IMR-90 (cell line): ENCODE data around the gene ZNF644.

Source experiments
- BHLHE40 ChIP-seq: fragments of 150-350 bp; IDR thresholded peaks from 2 replicates; pipeline ENCODE4 v1.6.1; 2016; ENCODE audit warnings: mild to moderate bottlenecking, low read depth, low read length
- CEBPB ChIP-seq: IDR thresholded peaks from 2 replicates; pipeline ENCODE4 v1.6.1; 2012; ENCODE audit warnings: low read depth, low read length, improper control_type of control experiment
- CTCF ChIP-seq: conservative IDR thresholded peaks from 2 replicates; pipeline ENCODE4 v1.5.1; 2012; ENCODE audit warnings: mild to moderate bottlenecking, low read depth, low read length, improper control_type of control experiment
- ELK1 ChIP-seq: fragments of 150-350 bp; IDR thresholded peaks from 2 replicates; pipeline ENCODE4 v1.6.1; 2016; ENCODE audit warnings: low read depth, mild to moderate bottlenecking, low read length, moderate library complexity, borderline replicate concordance
- FOS ChIP-seq: fragments of 150-350 bp; IDR thresholded peaks from 2 replicates; pipeline ENCODE4 v1.6.1; 2016; ENCODE audit warnings: low read depth, low read length
- MAFK ChIP-seq: IDR thresholded peaks from 2 replicates; pipeline ENCODE4 v1.6.1; 2012; ENCODE audit warnings: low read depth, low read length, improper control_type of control experiment
- MAZ ChIP-seq: IDR thresholded peaks from 2 replicates; pipeline ENCODE4 v1.6.1; 2012; ENCODE audit warnings: low read depth, mild to moderate bottlenecking, low read length, improper control_type of control experiment, moderate library complexity, borderline replicate concordance
- MXI1 ChIP-seq: IDR thresholded peaks from 2 replicates; pipeline ENCODE4 v1.6.1; 2012; ENCODE audit warnings: low read depth, mild to moderate bottlenecking, low read length, moderate library complexity, borderline replicate concordance
- NFE2L2 ChIP-seq: fragments of 150-350 bp; IDR thresholded peaks from 2 replicates; pipeline ENCODE4 v1.6.1; 2016; ENCODE audit warnings: low read depth, mild to moderate bottlenecking, low read length
- POLR2A ChIP-seq: IDR thresholded peaks from 2 replicates; pipeline ENCODE4 v1.6.1; 2012; ENCODE audit warnings: mild to moderate bottlenecking, low read depth, low read length
- RAD21 ChIP-seq: IDR thresholded peaks from 2 replicates; pipeline ENCODE4 v1.6.1; 2012; ENCODE audit warnings: low read length, improper control_type of control experiment
- RFX5 ChIP-seq: IDR thresholded peaks from 2 replicates; pipeline ENCODE4 v1.8.0; 2012; ENCODE audit warnings: low read depth, mild to moderate bottlenecking, low read length, moderate library complexity
- SMC3 ChIP-seq: fragments of 150-350 bp; IDR thresholded peaks from 2 replicates; pipeline ENCODE4 v1.6.1; 2016; ENCODE audit warnings: low read depth, mild to moderate bottlenecking, antibody characterized with exemption, low read length, moderate library complexity
- USF2 ChIP-seq: fragments of 150-350 bp; IDR thresholded peaks from 2 replicates; pipeline ENCODE4 v1.6.1; 2017; ENCODE audit warnings: mild to moderate bottlenecking, antibody characterized with exemption, low read length, low read depth

- TF ChIP-seq RFX5 (no peak), CTCF (no peak), POLR2A (no peak), MXI1 (no peak), MAFK (no peak), ELK1 (no peak), FOS (no peak), SMC3 (no peak), BHLHE40 (no peak), USF2 (no peak), RAD21 (no peak), CEBPB (no peak), NFE2L2 (no peak), MAZ (no peak)
Observed at GRCh38 chr1:91007827-91008226, 14.0 kb downstream of the ZNF644 start.
